HPDE6-E6E7 (cell line): Measurements from ENCODE around the gene CIC.

Source experiments
- DNase-seq: peaks from one replicate; pipeline ENCODE4 v3.0.0; 2011; ENCODE audit warnings: missing footprints; ENCODE audit errors: extremely low spot score

Gene CIC

DNA sequence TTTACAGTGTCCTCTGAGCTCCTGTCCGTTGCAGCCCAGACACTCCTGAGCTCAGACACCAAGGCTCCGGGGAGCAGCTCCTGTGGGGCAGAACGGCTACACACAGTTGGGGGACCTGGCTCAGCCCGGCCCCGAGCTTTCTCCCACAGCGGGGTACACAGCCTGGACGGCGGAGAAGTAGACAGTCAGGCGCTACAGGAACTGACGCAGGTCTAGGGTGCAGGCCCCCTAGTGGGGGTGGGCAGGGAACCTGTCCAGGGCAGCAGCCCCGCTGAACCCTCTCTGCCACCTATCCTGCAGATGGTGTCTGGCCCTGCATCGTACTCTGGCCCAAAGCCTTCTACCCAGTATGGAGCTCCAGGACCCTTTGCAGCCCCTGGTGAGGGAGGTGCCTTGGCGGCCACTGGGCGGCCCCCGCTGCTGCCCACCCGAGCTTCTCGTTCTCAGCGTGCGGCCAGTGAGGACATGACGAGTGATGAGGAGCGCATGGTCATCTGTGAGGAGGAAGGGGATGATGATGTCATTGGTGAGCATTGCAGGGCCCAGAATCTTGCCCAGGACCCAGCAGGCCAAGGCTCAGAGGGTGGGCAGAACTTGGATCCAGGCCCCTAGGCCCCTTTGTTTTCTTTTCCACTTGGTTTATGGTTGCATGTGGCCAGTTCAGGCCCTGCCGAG lies 20.0 kb downstream of the CIC start:
- DNase-seq, result no peak

DNA sequence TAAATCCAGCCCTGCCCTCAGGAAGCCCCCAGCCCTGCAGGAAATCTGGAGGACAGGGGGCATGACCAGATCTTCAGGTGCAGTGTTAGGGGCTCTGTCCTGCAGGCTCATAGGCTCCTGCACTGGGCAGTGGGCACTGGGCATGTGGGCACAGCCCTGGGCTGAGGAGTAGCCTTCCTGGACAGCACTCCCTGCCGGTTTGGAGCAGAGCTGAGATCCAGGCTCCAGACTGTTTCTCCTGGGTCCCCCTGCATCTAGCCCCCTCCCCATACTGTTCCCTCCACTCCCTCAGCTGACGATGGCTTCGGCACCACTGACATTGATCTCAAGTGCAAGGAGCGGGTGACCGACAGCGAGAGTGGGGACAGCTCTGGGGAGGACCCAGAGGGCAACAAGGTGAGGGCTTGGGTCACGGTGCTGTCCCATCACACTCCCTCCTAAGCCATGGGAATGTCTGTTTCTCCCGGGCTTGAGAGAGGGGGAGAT lies 20.5 kb downstream of the CIC start:
- no peak for DNase-seq

DNA sequence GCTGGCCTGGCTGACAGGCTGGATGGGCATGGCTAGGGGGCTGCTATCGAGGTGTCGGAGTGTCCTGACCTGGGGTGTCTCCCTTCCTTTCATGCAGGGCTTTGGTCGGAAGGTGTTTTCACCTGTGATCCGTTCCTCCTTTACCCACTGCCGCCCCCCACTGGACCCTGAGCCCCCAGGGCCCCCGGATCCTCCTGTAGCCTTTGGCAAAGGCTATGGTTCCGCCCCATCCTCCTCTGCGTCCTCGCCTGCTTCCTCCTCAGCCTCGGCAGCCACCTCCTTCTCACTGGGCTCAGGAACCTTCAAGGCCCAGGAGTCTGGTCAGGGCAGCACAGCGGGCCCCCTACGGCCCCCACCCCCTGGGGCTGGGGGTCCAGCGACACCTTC lies 21.1 kb downstream of the CIC start:
- DNase-seq, result no peak

DNA sequence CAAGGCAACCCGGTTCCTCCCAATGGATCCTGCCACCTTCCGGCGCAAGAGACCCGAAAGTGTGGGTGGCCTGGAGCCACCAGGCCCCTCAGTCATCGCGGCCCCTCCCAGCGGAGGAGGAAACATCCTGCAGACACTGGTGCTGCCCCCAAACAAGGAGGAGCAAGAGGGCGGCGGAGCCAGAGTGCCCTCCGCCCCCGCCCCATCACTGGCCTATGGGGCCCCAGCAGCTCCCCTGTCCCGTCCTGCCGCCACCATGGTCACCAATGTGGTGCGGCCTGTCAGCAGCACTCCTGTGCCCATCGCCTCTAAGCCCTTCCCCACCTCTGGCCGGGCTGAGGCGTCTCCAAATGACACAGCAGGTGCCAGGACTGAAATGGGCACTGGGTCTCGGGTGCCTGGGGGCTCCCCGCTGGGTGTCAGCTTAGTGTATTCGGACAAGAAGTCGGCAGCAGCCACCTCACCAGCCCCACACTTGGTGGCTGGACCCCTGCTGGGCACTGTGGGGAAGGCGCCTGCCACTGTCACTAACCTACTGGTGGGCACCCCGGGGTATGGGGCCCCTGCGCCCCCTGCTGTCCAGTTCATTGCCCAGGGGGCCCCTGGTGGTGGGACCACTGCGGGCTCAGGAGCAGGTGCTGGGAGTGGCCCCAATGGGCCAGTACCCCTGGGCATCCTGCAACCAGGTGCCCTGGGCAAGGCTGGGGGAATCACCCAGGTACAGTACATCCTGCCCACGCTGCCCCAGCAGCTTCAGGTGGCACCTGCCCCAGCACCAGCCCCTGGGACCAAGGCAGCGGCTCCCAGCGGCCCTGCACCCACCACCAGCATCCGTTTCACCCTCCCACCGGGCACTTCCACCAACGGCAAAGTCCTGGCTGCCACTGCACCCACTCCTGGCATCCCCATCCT lies 21.7 kb downstream of the CIC start:
- DNase-seq, result no peak

DNA sequence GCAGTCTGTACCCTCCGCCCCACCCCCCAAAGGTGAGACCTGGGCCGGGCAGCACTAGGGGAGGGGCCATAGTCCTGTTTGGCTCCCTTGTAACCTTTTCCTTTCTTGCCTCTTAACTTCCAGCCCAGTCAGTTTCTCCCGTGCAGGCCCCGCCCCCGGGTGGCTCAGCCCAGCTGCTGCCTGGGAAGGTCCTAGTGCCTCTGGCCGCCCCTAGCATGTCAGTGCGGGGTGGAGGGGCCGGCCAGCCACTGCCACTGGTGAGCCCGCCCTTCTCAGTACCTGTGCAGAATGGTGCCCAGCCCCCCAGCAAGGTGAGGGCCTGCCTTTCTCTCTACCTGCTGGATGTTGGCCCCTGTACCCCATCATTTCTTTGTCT lies 22.4 kb downstream of the CIC start:
- no peak for DNase-seq

DNA sequence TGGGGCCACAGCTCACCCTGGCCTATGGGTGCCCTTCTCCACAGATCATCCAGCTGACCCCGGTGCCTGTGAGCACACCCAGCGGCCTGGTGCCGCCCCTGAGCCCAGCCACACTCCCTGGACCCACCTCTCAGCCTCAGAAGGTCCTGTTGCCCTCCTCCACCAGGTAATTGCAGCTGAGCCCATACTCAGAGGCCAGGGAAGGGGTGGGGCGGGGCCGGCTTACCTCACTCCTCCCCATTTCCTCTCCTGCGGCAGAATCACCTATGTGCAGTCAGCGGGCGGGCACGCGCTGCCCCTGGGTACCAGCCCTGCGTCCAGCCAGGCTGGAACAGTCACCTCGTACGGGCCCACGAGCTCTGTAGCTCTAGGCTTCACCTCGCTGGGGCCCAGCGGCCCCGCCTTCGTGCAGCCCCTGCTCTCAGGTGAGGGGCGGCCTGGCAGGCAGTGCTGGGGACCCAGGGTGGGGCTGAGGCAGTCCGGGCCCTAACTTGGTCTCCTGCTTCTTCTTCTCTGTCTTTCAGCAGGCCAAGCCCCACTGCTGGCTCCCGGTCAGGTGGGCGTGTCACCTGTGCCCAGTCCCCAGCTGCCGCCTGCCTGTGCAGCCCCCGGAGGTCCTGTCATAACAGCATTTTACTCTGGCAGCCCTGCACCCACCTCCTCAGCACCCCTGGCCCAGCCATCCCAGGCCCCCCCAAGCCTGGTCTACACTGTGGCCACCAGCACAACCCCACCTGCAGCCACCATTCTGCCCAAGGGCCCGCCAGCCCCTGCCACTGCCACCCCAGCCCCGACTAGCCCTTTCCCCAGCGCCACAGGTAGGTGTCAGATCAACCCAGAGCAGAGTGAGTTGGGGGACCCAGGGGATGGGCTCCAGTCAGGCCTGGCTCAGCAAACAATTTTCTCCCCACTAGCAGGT lies 23.2 kb downstream of the CIC start:
- DNase-seq, result no peak

DNA sequence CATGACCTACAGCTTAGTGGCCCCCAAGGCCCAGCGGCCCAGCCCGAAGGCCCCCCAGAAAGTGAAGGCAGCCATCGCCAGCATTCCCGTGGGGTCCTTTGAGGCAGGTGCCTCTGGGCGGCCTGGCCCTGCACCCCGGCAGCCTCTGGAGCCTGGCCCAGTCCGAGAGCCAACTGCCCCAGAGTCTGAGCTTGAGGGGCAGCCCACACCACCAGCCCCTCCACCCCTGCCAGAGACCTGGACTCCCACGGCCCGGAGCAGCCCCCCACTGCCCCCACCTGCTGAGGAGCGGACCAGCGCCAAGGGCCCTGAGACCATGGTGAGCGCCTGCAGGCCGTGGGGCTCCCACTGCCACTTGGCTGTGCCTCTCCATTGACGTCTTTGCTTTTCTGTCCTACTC lies 23.9 kb downstream of the CIC start:
- no peak for DNase-seq

DNA sequence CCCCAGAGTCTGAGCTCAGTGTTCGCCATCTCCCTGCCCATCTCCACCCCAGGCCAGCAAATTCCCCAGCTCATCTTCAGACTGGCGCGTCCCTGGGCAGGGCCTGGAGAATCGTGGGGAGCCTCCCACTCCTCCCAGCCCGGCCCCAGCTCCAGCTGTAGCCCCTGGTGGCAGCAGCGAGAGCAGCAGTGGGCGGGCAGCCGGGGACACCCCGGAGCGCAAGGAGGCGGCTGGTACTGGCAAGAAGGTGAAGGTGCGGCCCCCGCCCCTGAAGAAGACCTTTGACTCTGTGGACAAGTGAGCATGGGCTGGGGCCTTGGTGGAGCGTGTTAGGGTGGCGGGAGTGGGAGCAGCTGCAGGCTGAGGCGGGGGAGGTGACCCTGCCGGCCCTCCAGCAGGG lies 24.5 kb downstream of the CIC start:
- no peak for DNase-seq

DNA sequence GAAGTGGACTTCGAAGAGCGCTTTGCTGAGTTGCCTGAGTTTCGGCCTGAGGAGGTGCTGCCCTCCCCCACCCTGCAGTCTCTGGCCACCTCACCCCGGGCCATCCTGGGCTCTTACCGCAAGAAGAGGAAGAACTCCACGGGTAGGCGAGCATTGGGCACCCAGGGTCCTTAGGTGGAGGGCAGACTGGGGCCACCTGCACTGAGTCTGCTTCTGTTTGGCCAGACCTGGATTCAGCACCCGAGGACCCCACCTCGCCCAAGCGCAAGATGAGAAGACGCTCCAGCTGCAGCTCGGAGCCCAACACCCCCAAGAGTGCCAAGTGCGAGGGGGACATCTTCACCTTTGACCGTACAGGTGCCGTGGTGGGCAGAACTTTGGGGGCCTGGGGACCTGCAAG lies 24.9 kb downstream of the CIC start:
- DNase-seq, result no peak

DNA sequence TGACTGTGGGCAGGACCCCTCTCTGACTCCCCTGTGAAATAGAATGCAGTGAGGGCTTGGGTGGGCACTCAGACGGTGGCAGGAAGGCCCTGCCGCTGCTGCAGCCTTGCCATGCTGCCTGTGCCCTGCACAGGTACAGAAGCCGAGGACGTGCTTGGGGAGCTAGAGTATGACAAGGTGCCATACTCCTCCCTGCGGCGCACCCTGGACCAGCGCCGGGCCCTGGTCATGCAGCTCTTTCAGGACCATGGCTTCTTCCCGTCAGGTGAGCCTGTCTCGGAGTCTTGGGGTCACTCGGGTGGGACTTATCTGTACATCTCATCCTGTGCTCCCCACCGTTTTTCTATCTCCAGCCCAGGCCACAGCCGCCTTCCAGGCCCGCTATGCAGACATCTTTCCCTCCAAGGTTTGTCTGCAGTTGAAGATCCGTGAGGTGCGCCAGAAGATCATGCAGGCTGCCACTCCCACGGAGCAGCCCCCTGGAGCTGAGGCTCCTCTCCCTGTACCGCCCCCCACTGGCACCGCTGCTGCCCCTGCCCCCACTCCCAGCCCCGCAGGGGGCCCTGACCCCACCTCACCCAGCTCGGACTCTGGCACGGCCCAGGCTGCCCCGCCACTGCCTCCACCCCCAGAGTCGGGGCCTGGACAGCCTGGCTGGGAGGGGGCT lies 25.6 kb downstream of the CIC start:
- no peak for DNase-seq

DNA sequence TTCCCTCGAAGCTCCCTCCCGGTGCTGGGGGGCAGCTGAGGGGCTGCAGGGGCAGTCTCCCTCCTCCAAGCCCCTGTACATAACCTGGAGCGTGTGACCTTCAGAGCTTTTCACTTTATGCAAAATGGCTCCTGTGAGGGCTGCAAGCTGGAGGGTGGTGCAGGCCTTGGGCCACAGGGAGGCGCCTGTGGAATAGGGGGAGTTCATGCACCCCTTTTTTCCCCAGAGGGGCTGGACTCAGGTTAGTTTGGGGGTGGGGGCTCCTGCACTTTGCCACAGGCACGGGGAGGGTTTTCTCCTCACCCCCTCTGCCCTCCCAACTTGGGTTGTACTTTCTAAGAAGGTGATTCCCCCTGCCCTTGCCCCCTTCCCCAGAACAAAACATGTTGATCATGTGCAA lies 26.3 kb downstream of the CIC start:
- no peak for DNase-seq

DNA sequence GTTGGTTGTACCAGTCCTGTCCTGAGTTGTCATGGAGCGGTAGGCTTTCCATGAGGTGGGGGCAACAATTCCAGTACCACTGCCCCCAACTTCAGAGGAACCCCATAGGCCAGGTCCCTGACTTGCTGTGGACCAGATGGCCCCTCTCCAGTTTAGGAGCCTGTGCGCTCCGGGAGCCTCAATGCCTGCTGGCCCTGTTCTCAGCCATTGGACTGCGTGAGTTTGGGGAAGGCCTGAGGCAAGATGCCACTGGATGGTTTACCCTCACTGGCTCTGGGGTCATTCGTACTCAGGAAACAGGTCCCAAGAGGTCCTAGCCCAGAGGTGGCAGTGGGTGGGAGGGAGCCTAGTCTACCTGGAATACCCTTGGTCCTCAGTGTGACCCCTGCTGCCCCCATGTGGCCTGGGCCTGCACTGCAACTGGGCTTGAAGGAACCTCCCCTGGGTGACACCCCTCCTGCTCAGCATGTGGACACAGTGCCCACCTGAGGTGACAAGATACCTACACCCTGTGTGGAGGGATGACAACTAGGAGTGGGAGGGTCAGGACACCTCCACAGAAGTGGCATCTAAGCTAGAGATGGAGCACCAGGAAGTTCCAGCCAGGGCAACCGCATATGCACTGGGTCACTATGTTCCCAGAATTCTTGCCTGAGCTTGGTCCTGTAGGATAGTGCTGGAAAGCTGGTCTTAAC lies 26.9 kb downstream of the CIC start:
- peak; percentile 67 for DNase-seq

DNA sequence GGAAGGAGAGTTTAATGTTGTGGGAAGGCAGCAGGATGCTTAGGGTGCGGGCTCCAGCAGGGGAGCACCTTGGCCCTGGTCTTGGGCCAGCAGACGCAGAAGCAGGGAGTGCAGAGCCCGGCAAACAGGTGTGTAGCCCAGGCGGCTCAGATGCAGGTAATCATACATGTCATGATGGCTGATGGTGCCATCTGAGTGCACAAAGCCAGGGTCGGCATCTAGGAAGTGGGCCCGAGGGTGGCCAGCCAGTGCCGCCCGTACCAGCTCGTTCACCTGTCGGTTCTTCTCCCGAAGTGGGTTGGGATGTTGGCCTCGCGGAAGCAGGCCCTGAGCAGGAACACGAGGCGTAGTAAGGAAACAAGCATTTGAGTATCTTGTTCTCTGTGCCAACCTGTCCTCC lies 28.0 kb downstream of the CIC start:
- no peak for DNase-seq

DNA sequence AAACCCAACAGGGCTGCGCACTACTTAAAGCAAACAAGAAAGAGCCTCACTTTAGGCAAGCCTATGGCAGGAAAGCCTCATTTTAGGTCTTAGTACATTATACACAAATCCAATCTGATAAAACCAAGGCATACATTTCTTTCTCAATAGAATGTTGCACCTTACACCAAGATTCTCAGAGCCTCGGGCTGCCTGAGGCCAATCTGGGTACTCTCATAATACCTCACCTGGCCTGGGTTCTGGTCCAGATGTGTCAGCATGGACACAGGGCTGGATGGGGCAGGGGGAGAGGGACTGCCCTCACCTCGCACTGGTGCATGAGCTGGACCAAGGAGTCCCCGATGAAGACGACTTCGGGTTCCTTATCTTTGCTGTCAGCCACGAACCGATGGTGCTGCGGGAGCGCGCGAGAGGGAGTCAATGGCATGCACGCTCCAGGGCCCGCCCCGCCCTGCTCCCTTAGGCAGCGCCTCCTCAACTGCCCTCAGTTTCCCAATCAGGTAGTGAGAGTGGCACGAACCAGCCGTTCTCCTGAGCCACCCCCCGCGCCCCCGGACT lies 32.7 kb downstream of the CIC start, which contains the start of gene PRR19:
PRR19 (plus strand) TSS at position 487 of the 558 bp plus-strand sequence. CDS start 7,453 bp downstream, outside the sequence.
- DNase-seq, result no peak

DNA sequence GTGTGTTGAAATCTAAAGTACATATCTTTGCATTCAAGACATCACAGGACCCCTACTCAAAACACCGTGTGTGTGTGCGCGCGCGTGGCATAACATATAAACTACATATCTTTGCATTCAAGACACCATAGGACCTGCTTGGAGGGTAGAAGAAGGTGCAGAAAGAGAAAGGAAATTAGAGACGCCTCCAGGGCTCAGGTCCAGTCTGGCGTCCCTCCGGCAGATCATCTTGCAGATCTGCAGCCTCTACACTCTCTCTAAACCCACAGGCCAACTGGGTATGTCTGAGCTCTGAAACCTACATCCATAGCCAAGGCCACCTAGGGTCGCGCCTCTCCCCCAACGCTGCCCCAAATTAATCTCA lies 34.0 kb downstream of the CIC start:
- no peak for DNase-seq

DNA sequence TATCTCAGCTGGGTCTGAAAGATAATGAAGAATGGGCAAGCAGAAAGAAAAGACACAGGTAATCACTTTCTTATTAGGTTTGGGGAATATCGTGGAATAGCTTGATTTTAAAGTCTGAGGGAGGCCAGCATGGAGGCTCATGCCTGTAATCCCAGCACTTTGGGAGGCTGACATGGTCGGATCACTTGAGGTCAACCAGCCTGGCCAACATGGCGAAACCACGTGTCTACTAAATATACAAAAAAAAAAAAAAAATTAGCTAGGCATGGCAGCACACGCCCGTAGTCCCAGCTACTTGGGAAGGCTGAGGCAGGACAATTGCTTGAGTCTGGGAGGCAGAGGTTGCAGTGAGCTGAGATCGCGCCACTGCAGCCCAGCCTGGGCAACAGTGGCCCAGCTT lies 34.8 kb downstream of the CIC start:
- no peak for DNase-seq

DNA sequence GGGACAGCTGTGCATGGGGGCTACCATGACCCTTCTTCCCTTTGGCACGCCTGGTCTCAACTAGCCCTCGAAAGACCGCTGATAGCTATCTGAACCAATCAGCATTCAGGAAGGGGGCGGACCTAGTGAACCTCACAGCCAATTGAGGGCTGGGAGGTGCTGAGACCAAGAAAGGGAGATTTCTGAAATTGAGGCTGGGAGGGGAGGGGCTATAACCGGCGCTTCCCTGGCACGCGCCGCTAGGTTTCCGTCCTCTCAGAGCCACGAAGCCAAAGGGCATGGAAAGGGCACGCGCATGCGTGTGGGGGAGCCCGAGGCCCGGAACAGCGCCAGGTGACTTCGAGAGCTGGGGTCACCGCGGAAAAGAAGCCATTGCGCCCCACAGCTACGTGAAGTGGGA lies 37.6 kb downstream of the CIC start:
- DNase-seq, result no peak

DNA sequence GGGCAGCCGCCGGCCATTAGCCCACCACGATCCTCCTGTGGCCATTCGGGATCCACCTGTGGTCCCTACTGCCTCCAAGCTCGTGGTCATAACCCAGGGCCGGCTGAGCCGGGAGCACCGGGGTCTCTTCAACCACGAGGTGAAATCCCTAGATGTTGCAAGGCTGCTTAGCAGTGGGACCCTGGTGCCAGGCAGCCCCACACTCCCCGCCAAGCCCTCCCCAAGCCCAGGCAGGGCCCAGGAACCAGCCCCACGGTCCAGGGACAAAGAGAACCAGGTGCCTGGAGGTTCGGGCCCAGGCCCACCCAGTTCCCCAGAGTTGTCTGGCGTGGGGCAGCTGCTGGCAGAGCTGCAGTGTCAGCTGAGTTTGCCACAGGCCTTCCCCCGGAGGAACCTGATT lies 40.6 kb downstream of the CIC start:
- DNase-seq, result no peak

DNA sequence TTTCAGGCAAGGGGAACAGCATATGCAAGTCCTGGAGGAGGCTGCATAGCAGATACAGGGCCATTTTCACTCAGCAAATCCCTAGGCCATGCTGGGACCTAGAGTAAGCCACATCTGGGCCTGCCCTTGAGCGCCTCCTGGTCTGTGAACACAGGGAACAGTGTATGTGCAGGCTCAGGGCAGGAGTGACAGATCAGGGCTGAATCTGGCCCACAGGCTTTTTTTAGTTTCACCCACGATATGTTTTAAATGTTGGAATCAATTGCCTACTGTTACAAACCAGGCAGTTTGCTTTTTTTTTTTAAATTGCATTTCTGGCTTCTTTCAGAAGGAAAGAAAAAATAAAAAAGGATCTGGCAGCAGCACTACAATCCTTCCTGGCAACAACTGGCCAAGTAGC lies 42.6 kb downstream of the CIC start:
- DNase-seq, result no peak

DNA sequence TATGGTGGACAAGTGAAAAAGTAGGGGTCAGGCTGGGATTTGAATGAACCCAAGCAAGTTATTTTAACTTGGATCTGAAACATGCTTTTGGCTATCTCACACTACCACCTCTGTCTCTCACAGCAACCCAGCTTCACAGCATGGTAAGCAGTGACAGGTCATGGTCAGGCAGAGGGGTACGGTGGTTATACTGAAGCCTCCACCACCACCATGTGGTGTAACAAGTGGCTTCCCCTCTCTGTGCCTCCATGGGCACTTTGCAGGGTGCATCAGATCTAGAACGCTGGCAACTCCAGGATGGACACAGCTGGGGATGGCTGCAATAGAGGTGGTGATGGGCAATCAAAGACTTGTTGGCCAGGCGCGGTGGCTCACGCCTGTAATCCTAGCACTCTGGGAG lies 43.3 kb downstream of the CIC start:
- no peak for DNase-seq
